ENCODE data around the gene TNNC2. TPM values are rescaled to one million over a fixed set of nuclear protein-coding genes. Genes with fewer than 3 reads are reported as not detected.

The TNNC2 gene
- total and polyA plus RNA-seq, 4 donors: 1.1 to 8.8 (median 2.8) TPM

DNA sequence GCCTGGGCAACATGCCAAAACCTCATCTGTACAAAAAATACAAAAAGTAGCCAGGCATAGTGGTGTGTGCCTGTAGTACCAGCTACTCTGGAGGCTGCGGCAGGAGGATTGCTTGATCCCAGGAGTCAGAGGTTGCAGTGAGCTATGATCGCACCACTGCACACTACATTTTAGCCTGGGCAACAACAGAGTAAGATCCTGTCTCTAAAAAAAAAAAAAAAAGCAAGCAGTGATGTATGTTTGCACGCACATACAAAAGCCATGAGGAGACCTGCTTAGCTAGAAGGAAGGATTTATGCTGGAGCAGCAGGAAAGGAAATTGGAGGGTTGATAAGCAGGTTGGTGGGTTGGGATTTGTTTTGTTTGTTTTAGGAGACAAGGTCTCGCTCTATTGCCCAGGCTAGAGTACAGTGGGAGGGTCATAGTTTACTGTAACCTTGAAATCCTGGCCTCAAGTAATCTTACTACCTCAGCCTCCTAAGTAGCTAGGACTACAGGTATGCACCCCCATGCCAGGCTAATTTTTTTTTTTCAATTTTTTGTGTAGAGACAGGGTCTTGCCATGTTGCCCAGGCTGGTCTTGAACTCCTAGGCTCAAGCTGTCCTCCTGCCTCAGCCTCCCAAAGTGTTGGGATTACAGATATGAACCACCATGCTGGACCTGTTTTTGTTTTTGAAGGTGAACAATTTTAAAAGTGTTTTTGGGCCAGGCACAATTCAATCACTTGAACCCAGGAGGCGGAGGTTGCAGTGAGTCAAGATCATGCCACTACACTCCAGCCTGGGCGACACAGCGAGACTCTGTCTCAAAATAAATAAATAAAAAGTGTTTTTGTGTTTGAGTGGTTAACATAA lies 34.3 kb upstream of the TNNC2 start:
- no peak overlapping the region for H3K27ac ChIP-seq (ENCODE audit: low read depth, low read length)

DNA sequence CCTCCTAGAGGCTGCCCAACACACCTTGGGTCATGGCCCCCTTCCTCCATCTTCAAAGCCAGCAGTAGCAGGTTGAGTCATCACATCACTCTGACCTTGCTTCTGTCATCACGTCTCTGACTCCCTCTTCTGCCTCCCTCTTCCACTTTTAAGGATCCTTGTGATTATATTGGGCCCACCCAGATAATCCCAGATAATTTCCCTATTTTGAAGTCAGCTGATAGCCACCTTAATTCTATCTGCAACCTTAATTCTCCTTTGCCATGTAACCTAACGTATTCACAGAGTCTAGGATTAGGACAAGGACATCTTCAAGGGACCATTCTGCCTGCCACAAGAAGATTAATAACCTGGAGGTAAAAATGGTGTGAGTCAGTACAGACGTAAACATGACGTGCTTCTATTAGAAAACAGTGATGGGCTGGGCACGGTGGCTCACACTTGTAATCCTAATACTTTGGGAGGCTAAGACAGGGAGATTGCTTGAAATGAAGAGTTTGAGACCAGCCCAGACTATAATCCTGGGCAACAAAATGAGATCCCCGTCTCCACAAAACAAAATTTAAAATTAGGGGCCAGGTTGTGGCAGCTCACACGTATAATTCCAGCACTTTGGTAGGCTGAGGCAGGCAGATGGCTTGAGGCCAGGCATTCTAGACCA lies 33.6 kb upstream of the TNNC2 start:
- Histone ChIP-seq H3K27me3 (ENCODE audit: control insufficient read depth, insufficient read depth, low read length) (no peaks in the 10 kb centered on the region), H3K4me1 (ENCODE audit: control insufficient read depth, insufficient read depth, low read length) (peaks cover 25% of the 10 kb centered on the region), H3K9me3 (ENCODE audit: control insufficient read depth, insufficient read depth, low read length) (no peaks in the 10 kb centered on the region), H3K27ac (ENCODE audit: low read depth, low read length) (no peak overlapping the region), H3K36me3 (ENCODE audit: control insufficient read depth, insufficient read depth, low read length) (peaks cover 2% of the 10 kb centered on the region), H3K4me3 (ENCODE audit: low read depth, low read length) (no peak overlapping the region)
- 83% methylated on average over 4 of the region's 7 CpGs for WGBS (ENCODE audit: insufficient coverage)
- peak in 1 of 6 donors; percentile 35 for DNase-seq (ENCODE audit: low read depth in 4 of 6, low spot score in 6 of 6)

More for the DNA sequence above, 34.3 kb upstream of the TNNC2 start:
- Histone ChIP-seq H3K9me3 (ENCODE audit: control insufficient read depth, insufficient read depth, low read length) (no peaks in the 10 kb centered on the region), H3K27me3 (ENCODE audit: control insufficient read depth, insufficient read depth, low read length) (no peaks in the 10 kb centered on the region), H3K4me1 (ENCODE audit: control insufficient read depth, insufficient read depth, low read length) (peaks cover 17% of the 10 kb centered on the region), H3K4me3 (ENCODE audit: low read depth, low read length) (no peak overlapping the region), H3K36me3 (ENCODE audit: control insufficient read depth, insufficient read depth, low read length) (peaks cover 2% of the 10 kb centered on the region)
- DNase-seq (ENCODE audit: low read depth in 4 of 6, low spot score in 6 of 6): peak in 2 of 6 donors; percentile 5 to 58
- 83% methylated on average over 1 of the region's 7 CpGs for WGBS (ENCODE audit: insufficient coverage)

DNA sequence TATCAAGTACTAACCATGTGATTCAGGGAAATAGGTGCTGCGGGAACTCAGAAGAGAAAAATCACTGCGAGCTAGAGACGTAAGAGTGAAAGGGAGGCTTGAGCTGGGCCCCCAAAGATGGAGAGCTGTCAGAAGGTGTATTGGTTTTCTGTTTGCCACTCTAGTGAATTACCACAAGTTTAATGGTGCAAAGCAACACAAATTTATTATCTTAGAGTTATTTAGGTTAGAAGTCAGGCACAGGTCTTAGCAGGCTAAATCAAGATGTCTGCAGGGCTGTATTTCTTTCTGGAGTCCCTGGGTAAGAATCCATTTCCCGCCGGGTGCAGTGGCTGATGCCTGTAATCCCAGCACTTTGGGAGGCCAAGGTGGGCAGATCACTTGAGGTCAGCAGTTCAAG lies 32.8 kb upstream of the TNNC2 start:
- Histone ChIP-seq H3K27ac (ENCODE audit: low read depth, low read length) (no peak overlapping the region), H3K4me3 (ENCODE audit: low read depth, low read length) (no peak overlapping the region), H3K27me3 (ENCODE audit: control insufficient read depth, insufficient read depth, low read length) (no peaks in the 10 kb centered on the region), H3K4me1 (ENCODE audit: control insufficient read depth, insufficient read depth, low read length) (peaks cover 31% of the 10 kb centered on the region), H3K36me3 (ENCODE audit: control insufficient read depth, insufficient read depth, low read length) (peaks cover 4% of the 10 kb centered on the region), H3K9me3 (ENCODE audit: control insufficient read depth, insufficient read depth, low read length) (no peaks in the 10 kb centered on the region)
- 85% methylated on average over 5 of the region's 5 CpGs for WGBS (ENCODE audit: insufficient coverage)
- no peak for DNase-seq (ENCODE audit: low read depth in 4 of 6, low spot score in 6 of 6)

DNA sequence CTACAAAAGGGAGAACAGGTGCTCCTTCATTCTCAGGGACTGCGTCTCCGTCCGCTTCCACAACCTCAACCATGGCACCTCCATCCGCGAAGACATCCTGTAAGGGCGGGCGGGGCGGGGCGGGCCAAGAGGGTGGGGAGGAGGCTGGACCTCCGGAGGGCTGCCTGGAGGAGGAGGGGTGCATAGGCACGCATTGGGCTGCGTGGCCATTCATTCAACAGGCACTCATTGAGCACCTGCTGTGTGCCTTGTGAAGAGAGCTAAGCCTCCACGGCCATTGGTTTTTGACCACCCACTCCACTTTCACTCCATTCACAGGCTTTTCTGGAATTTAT lies 30.7 kb upstream of the TNNC2 start:
- peaks cover 16% of the 10 kb centered on the region for H3K36me3 ChIP-seq (ENCODE audit: control insufficient read depth, insufficient read depth, low read length)
- peaks cover 35% of the 10 kb centered on the region for H3K4me1 ChIP-seq (ENCODE audit: control insufficient read depth, insufficient read depth, low read length)
- H3K27me3 ChIP-seq (ENCODE audit: control insufficient read depth, insufficient read depth, low read length): no peaks in the 10 kb centered on the region
- peak overlapping the region; percentile 84 for H3K4me3 ChIP-seq (ENCODE audit: low read depth, low read length)
- H3K27ac ChIP-seq (ENCODE audit: low read depth, low read length): peak overlapping the region; percentile 79
- DNase-seq (ENCODE audit: low read depth in 4 of 6, low spot score in 6 of 6): no peak
- no peaks in the 10 kb centered on the region for H3K9me3 ChIP-seq (ENCODE audit: control insufficient read depth, insufficient read depth, low read length)
- WGBS (ENCODE audit: insufficient coverage): 0% methylated on average over 1 of the region's 13 CpGs

DNA sequence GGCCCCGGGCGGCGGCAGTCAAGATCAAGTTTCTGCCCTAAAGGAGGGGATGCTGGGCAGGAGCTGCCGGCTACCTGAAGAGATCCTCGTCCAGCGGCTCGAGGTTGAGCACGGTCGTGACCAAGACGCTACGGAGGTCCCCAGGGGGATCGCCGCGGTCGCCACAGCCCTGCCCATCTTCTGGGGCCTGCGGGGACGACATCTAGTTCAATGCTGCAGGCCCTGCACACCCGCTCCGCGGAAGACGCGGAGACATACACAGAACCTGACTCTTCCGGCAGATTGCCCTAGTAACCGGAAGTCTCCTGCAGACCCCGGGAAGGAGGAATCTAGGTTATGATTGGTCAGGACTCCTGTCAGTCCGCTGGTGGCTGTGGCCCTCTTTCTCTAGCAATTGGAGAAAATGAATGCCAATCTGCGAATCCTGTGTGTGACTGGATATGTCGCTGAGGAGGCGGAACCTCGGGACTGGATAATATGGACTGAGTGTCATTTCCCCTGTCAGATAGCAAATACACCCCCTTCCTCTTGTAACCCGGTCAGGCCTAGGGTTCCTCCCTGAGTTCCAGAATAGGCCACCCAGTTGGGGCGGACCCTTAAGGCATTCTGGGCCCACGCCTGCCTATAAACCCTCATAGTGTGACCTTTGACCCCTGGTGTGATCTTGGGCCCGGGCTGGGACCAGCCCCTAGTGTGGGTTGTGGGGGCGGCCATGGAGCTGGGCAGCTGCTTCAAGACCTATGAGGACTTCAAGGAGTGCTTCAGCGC lies 30.2 kb upstream of the TNNC2 start, which contains the start of the genes ACOT8 and ZSWIM3:
ACOT8 (minus strand) TSS at position 279 of the 768 bp plus-strand sequence; CDS start at position 202, 77 bp downstream.
ZSWIM3 (plus strand) TSS at position 501 of the 768 bp plus-strand sequence; CDS start at position 713, 212 bp downstream.
- Histone ChIP-seq H3K27me3 (ENCODE audit: control insufficient read depth, insufficient read depth, low read length) (no peaks in the 10 kb centered on the region), H3K4me3 (ENCODE audit: low read depth, low read length) (peak within 1 kb of the TSS; percentile 84), H3K36me3 (ENCODE audit: control insufficient read depth, insufficient read depth, low read length) (peaks cover 16% of the 10 kb centered on the region), H3K4me1 (ENCODE audit: control insufficient read depth, insufficient read depth, low read length) (peaks cover 35% of the 10 kb centered on the region), H3K9me3 (ENCODE audit: control insufficient read depth, insufficient read depth, low read length) (no peaks in the 10 kb centered on the region), H3K27ac (ENCODE audit: low read depth, low read length) (peak within 1 kb of the TSS; percentile 79)
- WGBS (ENCODE audit: insufficient coverage): 0% methylated on average over 31 of the region's 36 CpGs
- DNase-seq (ENCODE audit: low read depth in 4 of 6, low spot score in 6 of 6): peak; percentile 100

DNA sequence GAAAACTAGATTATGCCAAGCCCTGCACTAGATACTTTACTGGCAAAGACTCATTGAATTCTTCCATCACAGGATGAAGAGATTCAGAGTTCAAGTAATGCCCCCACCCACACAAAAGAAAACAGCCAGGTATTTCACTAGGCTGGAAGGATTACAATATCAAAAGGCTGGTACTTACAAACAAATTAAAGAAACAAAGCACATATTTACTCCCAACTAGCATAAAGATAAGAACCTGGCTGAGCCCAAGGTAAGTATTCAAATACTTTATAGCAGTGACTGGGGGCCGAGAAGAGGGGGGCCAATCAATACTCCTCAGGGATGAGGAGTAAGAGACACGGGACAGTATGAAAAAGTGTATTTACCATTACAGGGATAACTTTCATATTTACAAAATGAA lies 26.4 kb upstream of the TNNC2 start:
- DNase-seq (ENCODE audit: low read depth in 4 of 6, low spot score in 6 of 6): no peak
- no peak overlapping the region for H3K27ac ChIP-seq (ENCODE audit: low read depth, low read length)
- H3K27me3 ChIP-seq (ENCODE audit: control insufficient read depth, insufficient read depth, low read length): no peaks in the 10 kb centered on the region
- H3K36me3 ChIP-seq (ENCODE audit: control insufficient read depth, insufficient read depth, low read length): peaks cover 36% of the 10 kb centered on the region
- H3K4me1 ChIP-seq (ENCODE audit: control insufficient read depth, insufficient read depth, low read length): peaks cover 35% of the 10 kb centered on the region
- H3K9me3 ChIP-seq (ENCODE audit: control insufficient read depth, insufficient read depth, low read length): no peaks in the 10 kb centered on the region
- H3K4me3 ChIP-seq (ENCODE audit: low read depth, low read length): no peak overlapping the region
- no CpG with 5 or more reads among the region's 2 CpGs for WGBS (ENCODE audit: insufficient coverage)

DNA sequence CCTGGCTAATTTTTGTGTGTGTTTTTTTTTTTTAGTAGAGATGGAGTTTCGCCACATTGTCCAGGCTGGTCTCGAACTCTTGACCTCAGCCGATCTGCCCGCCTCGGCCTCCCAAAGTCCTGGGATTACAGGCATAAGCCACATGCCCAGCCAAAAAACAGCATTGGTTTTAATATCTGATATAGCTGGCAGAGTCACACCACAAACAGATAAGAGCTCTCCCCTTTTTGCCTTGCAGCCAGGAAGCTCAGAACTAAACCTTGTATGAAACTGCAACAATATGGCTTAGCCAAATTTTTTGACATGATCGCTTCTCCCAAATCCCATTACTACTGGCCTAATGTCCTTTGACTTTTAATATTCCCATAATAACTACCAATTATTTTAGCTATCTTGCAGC lies 25.2 kb upstream of the TNNC2 start:
- Histone ChIP-seq H3K4me3 (ENCODE audit: low read depth, low read length) (no peak overlapping the region), H3K27ac (ENCODE audit: low read depth, low read length) (no peak overlapping the region), H3K36me3 (ENCODE audit: control insufficient read depth, insufficient read depth, low read length) (peaks cover 47% of the 10 kb centered on the region), H3K4me1 (ENCODE audit: control insufficient read depth, insufficient read depth, low read length) (peaks cover 24% of the 10 kb centered on the region), H3K27me3 (ENCODE audit: control insufficient read depth, insufficient read depth, low read length) (no peaks in the 10 kb centered on the region), H3K9me3 (ENCODE audit: control insufficient read depth, insufficient read depth, low read length) (no peaks in the 10 kb centered on the region)
- DNase-seq (ENCODE audit: low read depth in 4 of 6, low spot score in 6 of 6): no peak
- 100% methylated on average over 4 of the region's 6 CpGs for WGBS (ENCODE audit: insufficient coverage)

DNA sequence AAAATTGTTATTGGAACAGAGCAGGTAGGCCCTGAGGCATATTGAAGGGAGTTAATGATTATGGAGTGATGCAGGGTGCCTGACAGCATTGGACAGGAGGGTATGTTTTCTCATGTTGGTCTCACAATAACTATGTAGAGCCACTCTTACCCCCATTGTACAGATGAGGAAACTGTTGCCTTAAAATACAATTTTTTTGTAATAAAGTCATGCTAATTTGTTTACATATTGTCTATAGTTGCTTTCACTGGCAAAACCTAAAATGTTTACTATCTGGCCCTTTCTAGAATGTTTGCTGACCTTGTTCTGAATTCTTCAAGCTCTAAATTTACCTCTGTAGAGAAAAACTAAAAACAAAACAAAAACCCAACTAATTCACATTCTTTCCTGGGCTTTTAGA lies 24.4 kb upstream of the TNNC2 start:
- H3K4me1 ChIP-seq (ENCODE audit: control insufficient read depth, insufficient read depth, low read length): peaks cover 19% of the 10 kb centered on the region

DNA sequence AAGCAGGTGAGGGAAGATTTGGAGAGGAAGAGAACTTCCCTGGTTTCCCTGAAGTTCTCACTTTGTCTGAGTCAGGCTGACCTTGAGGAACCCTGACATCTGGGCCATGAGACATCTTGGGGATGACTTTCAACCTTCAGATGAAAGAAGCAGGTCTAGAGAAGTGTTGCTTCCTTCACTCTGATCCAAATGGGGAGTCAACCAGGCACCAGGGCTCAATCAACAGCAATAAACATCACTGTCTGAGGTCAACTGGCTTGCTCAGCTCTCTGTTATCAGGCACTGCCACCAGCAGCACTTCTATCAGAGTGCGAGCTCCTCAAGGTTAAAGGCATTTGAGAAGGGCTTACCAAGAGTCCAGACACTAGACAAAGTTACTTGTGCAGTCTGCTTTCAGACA lies 23.8 kb upstream of the TNNC2 start:
- no peak overlapping the region for H3K4me3 ChIP-seq (ENCODE audit: low read depth, low read length)
- peaks cover 56% of the 10 kb centered on the region for H3K36me3 ChIP-seq (ENCODE audit: control insufficient read depth, insufficient read depth, low read length)
- H3K27me3 ChIP-seq (ENCODE audit: control insufficient read depth, insufficient read depth, low read length): no peaks in the 10 kb centered on the region
- peaks cover 13% of the 10 kb centered on the region for H3K4me1 ChIP-seq (ENCODE audit: control insufficient read depth, insufficient read depth, low read length)
- DNase-seq (ENCODE audit: low read depth in 4 of 6, low spot score in 6 of 6): no peak
- WGBS (ENCODE audit: insufficient coverage): no CpG with 5 or more reads among the region's 1 CpG
- H3K9me3 ChIP-seq (ENCODE audit: control insufficient read depth, insufficient read depth, low read length): no peaks in the 10 kb centered on the region
- no peak overlapping the region for H3K27ac ChIP-seq (ENCODE audit: low read depth, low read length)

More for the DNA sequence above, 24.4 kb upstream of the TNNC2 start:
- no peak overlapping the region for H3K4me3 ChIP-seq (ENCODE audit: low read depth, low read length)
- no peaks in the 10 kb centered on the region for H3K9me3 ChIP-seq (ENCODE audit: control insufficient read depth, insufficient read depth, low read length)
- DNase-seq (ENCODE audit: low read depth in 4 of 6, low spot score in 6 of 6): no peak
- H3K27me3 ChIP-seq (ENCODE audit: control insufficient read depth, insufficient read depth, low read length): no peaks in the 10 kb centered on the region
- peaks cover 53% of the 10 kb centered on the region for H3K36me3 ChIP-seq (ENCODE audit: control insufficient read depth, insufficient read depth, low read length)
- H3K27ac ChIP-seq (ENCODE audit: low read depth, low read length): no peak overlapping the region

Measured in spinal cord (tissue), 10 donors.